Stomach (tissue), 4 donors: ENCODE results near the gene STT3A.

Source experiments
- EP300 ChIP-seq: sonication (generic); formaldehyde crosslinking; IDR thresholded peaks from one replicate; pipeline ENCODE4 v1.6.1; 2017; ENCODE audit warnings: antibody characterized with exemption
- POLR2AphosphoS5 ChIP-seq, 3 donors: sonication (generic); formaldehyde crosslinking; IDR thresholded peaks; one replicate each; pipeline ENCODE4 v1.6.1; 2016; ENCODE audit warnings: antibody characterized with exemption in 3 of 3
- TF ChIP-seq, protein P1 (sequence below), 7 experiments: fragments of 450-650 bp in 4 of 7; fragments of 200-600 bp in 3 of 7; sonication (generic) in 3 of 7; IDR thresholded peaks; one replicate each; pipeline ENCODE4 v1.5.1; 2016 to 2019; ENCODE audit warnings: antibody characterized with exemption in 7 of 7, control low read depth in 2 of 7, mild to moderate bottlenecking in 1 of 7

DNA sequence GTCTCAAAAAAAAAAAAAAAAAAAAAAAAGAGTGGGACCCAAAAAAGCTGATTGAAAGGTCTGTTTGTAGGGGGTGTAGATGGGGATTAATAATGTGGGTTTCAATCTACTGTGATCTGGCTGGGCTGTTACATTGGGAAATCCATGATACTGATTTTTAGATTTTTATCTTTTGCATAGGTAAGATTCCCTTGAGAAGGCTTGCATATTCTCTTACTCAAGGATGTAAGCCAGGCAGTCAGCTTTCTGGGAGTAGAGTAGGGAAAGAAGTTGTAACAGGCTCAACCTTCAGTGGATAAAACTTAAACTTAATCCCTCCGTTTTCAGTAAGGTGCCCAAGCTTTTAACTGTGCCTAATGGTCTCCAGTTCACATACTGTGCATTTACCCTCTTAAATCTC is 30.4 kb downstream of the STT3A start:
- TF ChIP-seq, protein P1, sequence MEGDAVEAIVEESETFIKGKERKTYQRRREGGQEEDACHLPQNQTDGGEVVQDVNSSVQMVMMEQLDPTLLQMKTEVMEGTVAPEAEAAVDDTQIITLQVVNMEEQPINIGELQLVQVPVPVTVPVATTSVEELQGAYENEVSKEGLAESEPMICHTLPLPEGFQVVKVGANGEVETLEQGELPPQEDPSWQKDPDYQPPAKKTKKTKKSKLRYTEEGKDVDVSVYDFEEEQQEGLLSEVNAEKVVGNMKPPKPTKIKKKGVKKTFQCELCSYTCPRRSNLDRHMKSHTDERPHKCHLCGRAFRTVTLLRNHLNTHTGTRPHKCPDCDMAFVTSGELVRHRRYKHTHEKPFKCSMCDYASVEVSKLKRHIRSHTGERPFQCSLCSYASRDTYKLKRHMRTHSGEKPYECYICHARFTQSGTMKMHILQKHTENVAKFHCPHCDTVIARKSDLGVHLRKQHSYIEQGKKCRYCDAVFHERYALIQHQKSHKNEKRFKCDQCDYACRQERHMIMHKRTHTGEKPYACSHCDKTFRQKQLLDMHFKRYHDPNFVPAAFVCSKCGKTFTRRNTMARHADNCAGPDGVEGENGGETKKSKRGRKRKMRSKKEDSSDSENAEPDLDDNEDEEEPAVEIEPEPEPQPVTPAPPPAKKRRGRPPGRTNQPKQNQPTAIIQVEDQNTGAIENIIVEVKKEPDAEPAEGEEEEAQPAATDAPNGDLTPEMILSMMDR (IDR thresholded peaks at IDR 0.05) = no peak
- TF ChIP-seq EP300 (no peak), POLR2AphosphoS5 (IDR thresholded peaks at IDR 0.05) (no peak)
